IPS-18a (cell line): ENCODE results near the gene PKMYT1.

Source experiments
- H3K27ac ChIP-seq: one replicate; pipeline ENCODE4 v1.5.1; 2013; ENCODE audit warnings: low read length
- H3K27me3 ChIP-seq: one replicate; pipeline ENCODE4 v1.6.1; 2013; ENCODE audit warnings: mild to moderate bottlenecking, low read length; ENCODE audit not compliant: control insufficient read depth, insufficient read depth
- H3K36me3 ChIP-seq: one replicate; pipeline ENCODE4 v1.6.1; 2013; ENCODE audit warnings: low read depth, low read length; ENCODE audit not compliant: control insufficient read depth
- H3K4me1 ChIP-seq: one replicate; pipeline ENCODE4 v1.6.1; 2013; ENCODE audit warnings: low read depth, low read length; ENCODE audit not compliant: control insufficient read depth
- H3K4me3 ChIP-seq: one replicate; pipeline ENCODE4 v1.5.1; 2013; ENCODE audit warnings: low read length
- H3K9ac ChIP-seq: one replicate; pipeline ENCODE4 v1.6.1; 2013; ENCODE audit warnings: mild to moderate bottlenecking, low read length, moderate library complexity
- H3K9me3 ChIP-seq: one replicate; pipeline ENCODE4 v1.6.1; 2013; ENCODE audit warnings: low read depth, low read length; ENCODE audit not compliant: control insufficient read depth

PKMYT1 gene

GRCh38 chr16:3004781-3005284, 24.6 kb upstream of the PKMYT1 start:
- Histone ChIP-seq H3K4me1 (peaks cover 37% of the 10 kb centered on the region), H3K9ac (peak overlapping the region; percentile 35), H3K9me3 (no peaks in the 10 kb centered on the region), H3K36me3 (no peaks in the 10 kb centered on the region), H3K27me3 (no peaks in the 10 kb centered on the region), H3K4me3 (peak overlapping the region; percentile 64), H3K27ac (no peak overlapping the region)

GRCh38 chr16:3004319-3004718, 24.1 kb upstream of the PKMYT1 start:
- no peaks in the 10 kb centered on the region for H3K27me3 ChIP-seq
- no peak overlapping the region for H3K9ac ChIP-seq

DNA sequence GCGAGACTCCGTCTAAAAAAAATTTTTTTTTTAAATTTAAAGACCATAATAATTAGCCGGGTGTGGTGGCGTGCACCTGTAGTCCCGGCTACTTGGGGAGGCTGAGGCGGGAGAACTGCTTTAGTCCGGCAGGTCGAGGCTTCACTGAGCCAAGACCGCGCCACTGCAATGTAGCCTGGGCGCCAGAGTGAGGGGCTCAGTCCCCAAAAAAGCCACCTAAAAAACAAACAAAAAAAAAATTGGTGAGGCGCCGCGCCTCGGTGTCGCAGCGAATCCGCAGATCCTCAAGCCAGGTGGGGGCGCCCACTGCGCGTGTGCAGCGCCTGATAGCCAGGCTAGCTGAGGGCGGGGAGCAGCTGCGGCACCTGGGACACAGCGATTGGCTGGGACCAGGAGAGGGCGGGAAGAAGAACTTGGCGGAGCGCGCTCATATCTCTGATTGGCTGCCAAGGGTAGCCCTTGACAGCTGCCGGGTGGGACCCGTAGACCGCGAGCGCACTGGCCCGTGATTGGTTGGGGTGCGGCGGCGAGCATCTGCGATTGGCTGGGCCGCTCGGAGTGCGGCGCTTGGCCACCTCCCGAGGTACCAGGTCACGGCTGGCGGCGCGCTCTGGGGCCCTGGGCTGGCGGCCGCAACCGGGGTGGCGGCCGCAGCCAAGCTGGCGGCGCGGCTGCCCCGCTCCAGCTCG, 23.5 kb upstream of the PKMYT1 start:
- Histone ChIP-seq H3K36me3 (no peaks in the 10 kb centered on the region), H3K27me3 (no peaks in the 10 kb centered on the region), H3K4me3 (no peak overlapping the region), H3K9ac (no peak overlapping the region), H3K27ac (no peak overlapping the region), H3K4me1 (peaks cover 27% of the 10 kb centered on the region), H3K9me3 (no peaks in the 10 kb centered on the region)

More at GRCh38 chr16:3004319-3004718, 24.1 kb upstream of the PKMYT1 start:
- Histone ChIP-seq H3K9me3 (no peaks in the 10 kb centered on the region), H3K4me1 (peaks cover 33% of the 10 kb centered on the region), H3K4me3 (no peak overlapping the region), H3K36me3 (no peaks in the 10 kb centered on the region), H3K27ac (no peak overlapping the region)

GRCh38 chr16:3001316-3001715, 21.1 kb upstream of the PKMYT1 start:
- no peaks in the 10 kb centered on the region for H3K36me3 ChIP-seq
- H3K9ac ChIP-seq, result no peak overlapping the region
- H3K4me3 ChIP-seq, result no peak overlapping the region
- no peaks in the 10 kb centered on the region for H3K27me3 ChIP-seq
- H3K9me3 ChIP-seq, result no peaks in the 10 kb centered on the region
- H3K4me1 ChIP-seq, result peaks cover 6% of the 10 kb centered on the region
- H3K27ac ChIP-seq, result no peak overlapping the region

DNA sequence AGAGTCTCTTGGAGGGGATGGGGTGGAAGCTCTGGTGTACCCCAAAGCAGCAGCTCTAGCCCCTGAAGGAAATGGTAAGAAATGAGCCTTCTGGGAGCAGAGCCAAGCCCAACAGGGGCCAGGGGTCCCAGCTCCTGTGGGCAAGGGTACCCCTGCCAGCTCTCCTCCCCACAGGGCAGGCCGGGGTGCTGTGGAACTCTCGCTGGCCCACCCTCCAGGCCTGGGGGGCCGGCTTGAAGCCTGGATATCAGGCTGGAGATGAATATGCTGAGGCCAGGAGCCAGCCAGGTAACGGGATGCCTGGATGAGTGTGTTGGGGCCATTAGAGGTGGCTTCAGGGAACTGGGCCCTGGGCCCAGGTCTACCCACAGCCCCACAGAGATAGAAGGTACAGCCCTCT, 20.3 kb upstream of the PKMYT1 start:
- peaks cover under 1% of the 10 kb centered on the region for H3K4me1 ChIP-seq
- H3K27ac ChIP-seq, result no peak overlapping the region
- H3K36me3 ChIP-seq, result no peaks in the 10 kb centered on the region
- H3K9ac ChIP-seq, result no peak overlapping the region
- H3K9me3 ChIP-seq, result no peaks in the 10 kb centered on the region
- no peak overlapping the region for H3K4me3 ChIP-seq
- H3K27me3 ChIP-seq, result no peaks in the 10 kb centered on the region

DNA sequence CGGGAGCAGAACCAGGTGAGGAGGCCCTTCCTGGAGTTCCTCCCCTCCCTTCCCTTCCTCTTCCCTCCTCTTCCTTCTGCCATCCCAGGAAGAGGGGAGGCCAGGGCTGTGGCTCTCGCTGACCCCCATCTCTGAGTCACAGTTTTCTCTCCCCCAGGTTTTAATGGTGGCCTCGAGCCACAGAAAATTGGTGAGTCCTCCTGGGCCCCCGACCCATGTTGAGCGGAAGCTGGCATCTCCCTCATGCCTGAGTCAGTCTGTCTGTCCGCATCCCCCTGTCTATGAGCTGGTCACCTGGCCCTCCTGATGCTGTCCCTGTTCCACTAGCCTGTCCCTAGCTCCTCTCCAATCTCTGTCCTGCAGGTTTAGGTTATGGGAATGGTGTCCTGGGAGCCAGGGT, 19.7 kb upstream of the PKMYT1 start:
- no peaks in the 10 kb centered on the region for H3K9me3 ChIP-seq
- H3K9ac ChIP-seq, result no peak overlapping the region
- H3K36me3 ChIP-seq, result no peaks in the 10 kb centered on the region
- H3K4me3 ChIP-seq, result no peak overlapping the region
- H3K27me3 ChIP-seq, result no peaks in the 10 kb centered on the region
- no peak overlapping the region for H3K27ac ChIP-seq
- H3K4me1 ChIP-seq, result no peaks in the 10 kb centered on the region

DNA sequence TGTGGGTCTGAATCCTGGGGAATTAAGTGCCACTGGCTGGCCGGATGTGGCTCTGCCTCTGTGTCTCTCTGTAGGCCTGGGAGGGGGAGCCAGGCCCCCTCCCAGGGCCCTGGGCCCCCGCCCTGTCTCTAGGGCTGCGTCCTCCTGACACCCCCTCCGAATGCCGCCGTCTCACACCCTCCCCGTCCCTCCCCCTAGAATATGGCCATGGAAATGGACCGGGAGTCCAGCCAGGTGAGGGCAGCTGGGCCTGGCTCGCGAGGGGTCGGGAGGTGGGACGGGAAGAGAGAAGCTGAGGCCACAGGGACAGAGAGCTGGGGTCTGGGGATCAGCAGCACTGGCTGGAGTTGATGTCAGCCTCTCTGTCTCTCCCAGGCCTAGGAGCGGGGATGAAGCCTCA, 16.1 kb upstream of the PKMYT1 start:
- H3K27me3 ChIP-seq, result no peaks in the 10 kb centered on the region
- no peak overlapping the region for H3K9ac ChIP-seq
- H3K4me1 ChIP-seq, result no peaks in the 10 kb centered on the region
- no peak overlapping the region for H3K4me3 ChIP-seq
- no peaks in the 10 kb centered on the region for H3K36me3 ChIP-seq
- H3K9me3 ChIP-seq, result no peaks in the 10 kb centered on the region
- no peak overlapping the region for H3K27ac ChIP-seq

GRCh38 chr16:2992383-2993081, 12.3 kb upstream of the PKMYT1 start:
- H3K27ac ChIP-seq, result no peak overlapping the region
- H3K4me3 ChIP-seq, result no peak overlapping the region
- peaks cover 8% of the 10 kb centered on the region for H3K4me1 ChIP-seq
- no peak overlapping the region for H3K9ac ChIP-seq
- no peaks in the 10 kb centered on the region for H3K27me3 ChIP-seq
- no peaks in the 10 kb centered on the region for H3K9me3 ChIP-seq
- H3K36me3 ChIP-seq, result no peaks in the 10 kb centered on the region

DNA sequence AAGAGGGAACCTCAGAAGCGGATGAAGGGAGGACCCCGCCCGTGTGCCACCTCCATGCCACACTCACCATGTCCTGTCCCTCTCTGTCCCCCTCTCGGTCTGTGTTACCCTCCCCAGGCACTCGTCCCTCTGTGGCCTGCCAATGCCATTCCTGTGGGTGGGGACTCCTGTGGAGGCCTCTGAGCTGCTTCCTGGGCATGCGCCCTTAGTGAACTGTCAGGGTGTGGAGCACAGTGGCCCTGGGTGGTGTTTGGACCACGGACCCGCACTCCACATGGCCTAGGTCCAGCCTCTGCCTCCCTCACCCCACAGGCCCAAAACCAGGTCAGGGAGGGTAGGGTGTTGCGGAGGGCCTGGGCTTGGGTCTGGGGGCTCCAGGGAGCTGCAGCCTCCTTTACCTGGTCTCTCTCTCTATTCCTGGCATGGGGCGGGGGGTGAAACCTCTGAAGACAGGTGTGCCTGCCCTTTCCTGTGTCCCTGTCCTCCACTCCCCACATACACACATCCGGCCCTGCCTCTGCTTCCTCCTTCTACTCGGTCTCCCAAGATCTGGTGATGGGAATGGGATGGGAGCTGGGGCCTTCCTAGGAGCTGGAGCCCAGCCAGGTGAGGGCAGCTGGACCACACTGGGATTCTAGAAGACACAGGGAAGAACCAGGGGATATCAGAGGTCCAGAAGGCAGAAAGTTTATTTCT, 11.5 kb upstream of the PKMYT1 start:
- Histone ChIP-seq H3K4me3 (no peak overlapping the region), H3K4me1 (peaks cover 8% of the 10 kb centered on the region), H3K9me3 (no peaks in the 10 kb centered on the region), H3K27ac (no peak overlapping the region), H3K9ac (no peak overlapping the region), H3K27me3 (no peaks in the 10 kb centered on the region), H3K36me3 (no peaks in the 10 kb centered on the region)

DNA sequence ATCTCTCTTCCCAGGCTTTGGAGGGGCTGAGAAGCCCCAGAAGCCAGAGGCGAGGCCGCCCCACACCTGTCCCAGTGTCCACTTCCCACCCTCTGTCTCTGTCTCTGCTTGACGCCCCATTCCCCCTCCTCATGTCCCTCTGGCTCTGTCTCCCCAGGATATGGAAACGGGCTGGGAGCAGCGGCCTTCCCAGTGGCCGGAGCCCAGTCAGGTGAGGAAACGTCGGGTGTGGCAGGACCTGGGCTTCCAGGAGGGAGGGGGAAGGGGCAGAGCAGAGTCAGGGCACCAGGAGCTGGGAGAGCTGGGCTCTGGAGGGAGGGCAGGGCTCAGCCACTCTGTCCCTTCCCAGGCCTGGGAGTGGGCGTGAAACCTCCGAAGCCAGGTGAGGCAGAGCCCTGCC, 10.6 kb upstream of the PKMYT1 start:
- Histone ChIP-seq H3K4me3 (no peak overlapping the region), H3K9ac (no peak overlapping the region), H3K27ac (no peak overlapping the region), H3K4me1 (peaks cover 8% of the 10 kb centered on the region), H3K36me3 (no peaks in the 10 kb centered on the region), H3K27me3 (no peaks in the 10 kb centered on the region), H3K9me3 (no peaks in the 10 kb centered on the region)

DNA sequence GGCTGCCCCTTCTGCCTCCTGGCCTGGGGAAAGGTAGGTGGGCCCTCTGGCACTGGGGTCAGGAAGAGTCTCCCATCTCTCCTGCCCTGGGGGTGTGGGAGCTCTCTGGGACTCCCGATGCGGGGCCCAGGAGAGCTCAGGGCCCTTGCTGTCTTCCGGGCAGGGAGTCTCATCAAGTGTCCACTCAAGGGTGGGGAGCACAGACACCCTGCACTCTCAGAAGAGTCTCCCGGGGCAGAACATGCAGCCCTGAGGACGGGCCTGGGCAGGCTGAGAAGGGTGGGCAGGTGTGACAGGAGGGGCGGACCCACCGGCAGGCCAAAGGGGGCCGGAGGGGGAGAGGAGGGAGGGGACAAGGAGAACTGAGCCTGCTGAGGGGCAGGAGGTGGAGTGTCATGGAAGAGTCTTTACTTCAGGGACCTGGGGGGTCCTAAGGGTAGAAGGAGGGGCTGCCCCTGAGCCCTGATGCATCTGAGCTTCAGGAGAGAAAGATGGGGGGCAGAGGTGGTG, 8.4 kb upstream of the PKMYT1 start:
- Histone ChIP-seq H3K4me3 (no peak overlapping the region), H3K9me3 (no peaks in the 10 kb centered on the region), H3K36me3 (no peaks in the 10 kb centered on the region), H3K9ac (no peak overlapping the region), H3K27ac (no peak overlapping the region), H3K27me3 (no peaks in the 10 kb centered on the region), H3K4me1 (peaks cover 8% of the 10 kb centered on the region)
